T1000 (cell line): ENCODE results near the gene ACRV1.
A peak's percentile ranks its signal among the peaks of the same experiment; 100 is the strongest.
"Not testable (repeated sequence)": the region's sequence is repeated elsewhere in the genome, so short reads cannot be mapped to it uniquely, and the experiment has no call there.

Experiments used
- DNase-seq: peaks from one replicate; lab custom pipeline; 2025; ENCODE audit warnings: mixed read lengths; lab: John Stamatoyannopoulos, UW

The ACRV1 gene

DNA sequence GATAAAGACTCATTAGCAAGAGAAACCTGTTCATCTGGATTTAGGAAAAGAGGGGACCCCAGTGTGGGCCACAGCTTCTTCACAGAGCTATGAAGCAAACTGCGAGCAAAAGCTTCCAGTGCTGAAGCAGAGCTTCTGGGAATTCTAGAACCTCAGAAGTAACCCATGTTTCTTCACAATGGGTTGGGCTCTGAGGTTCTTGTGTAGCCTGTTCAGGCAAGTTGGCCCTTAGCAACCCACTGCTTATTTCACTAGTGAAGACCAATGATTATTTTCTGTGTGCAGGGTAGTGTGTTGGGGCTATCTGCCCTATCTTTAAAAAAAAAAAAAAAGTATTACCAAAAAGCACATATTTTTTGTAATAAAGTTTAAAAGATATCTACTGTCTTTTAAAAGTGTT lies at the start of gene ACRV1:
Gene ACRV1 (minus strand): TSS at position 101 of the 400 bp plus-strand sequence. CDS start 67 bp downstream, at position 34.
- DNase-seq: no peak

- DNase-seq: no peak
Observed at GRCh38 chr11:125728969-125729368, 48.3 kb upstream of the ACRV1 start.

DNA sequence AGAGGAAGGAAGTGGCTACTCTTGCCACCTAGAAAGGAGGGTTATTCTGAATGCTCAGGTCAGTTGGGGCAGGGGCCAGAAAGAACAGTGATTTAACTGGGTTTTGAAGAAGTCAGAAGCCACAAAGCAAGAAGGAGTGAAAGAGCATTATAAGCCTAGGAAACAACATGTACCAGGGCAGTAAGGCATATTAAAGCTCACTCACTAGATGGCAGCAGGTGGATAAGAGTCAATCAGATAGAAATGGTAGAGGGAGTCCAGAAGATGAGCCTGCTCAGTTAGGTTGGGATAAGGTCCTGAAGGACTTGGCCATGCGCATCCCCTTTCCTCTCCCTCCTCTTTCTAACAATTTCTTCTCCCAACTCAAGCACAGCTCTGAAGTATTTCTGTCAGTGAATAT lies 43.5 kb upstream of the ACRV1 start:
- DNase-seq: no peak

DNA sequence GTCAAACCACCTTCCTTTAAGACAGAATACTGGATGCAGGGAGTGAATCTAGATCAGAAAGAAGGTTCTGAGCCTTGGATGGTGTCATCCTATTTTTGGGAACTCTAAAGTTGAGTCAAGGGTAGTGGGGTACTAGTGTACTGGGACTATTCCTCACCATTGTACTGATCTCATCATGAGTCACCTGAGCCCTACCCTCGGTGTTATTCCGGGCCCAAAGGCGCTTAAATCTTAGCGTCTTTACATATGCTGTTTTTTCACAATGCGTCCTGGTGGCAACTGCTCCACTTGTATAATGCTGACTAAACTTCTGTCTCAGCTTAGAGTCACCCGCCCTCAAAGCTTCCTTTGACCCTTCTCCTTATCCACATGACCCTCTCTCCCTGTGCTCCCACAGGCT lies 40.1 kb upstream of the ACRV1 start:
- peak; percentile 8 for DNase-seq

DNA sequence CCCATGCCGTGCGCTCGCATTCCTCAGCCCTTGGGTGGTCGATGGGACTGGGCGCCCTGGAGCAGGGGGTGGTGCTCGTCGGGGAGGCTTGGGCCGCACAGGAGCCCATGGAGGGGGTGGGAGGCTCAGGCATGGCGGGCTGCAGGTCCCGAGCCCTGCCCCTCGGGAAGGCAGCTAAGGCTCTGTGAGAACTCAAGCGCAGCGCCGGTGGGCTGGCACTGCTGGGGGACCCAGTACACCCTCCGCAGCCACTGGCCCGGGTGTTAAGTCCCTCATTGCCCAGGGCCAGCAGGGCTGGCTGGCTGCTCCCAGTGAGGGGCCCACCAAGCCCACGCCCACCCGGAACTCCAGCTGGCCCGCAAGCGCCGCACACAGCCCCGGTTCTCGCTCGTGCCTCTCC lies 24.0 kb upstream of the ACRV1 start:
- not testable (repeated sequence) for DNase-seq

- no peak for DNase-seq
Observed at GRCh38 chr11:125701858-125702621, 21.4 kb upstream of the ACRV1 start.

- no peak for DNase-seq
Observed at GRCh38 chr11:125701018-125701610, 20.5 kb upstream of the ACRV1 start.

DNA sequence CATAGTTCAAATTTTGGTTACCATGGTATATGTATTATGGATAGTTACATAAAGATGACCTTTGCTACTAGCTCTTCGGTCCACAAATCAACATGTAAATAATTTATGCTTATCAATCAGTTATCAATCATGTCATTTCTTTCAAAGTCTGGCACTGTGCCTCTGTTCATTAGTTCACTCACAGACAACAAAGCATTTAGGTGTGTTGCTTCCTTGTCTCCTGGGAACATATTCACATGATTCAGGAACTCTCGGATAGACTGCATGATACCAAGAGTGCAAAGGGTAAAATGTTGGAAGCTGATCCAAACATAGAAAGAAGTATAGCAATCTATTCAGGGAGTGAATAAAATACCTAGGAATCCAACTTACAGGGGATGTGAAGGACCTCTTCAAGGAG lies 14.3 kb upstream of the ACRV1 start:
- no peak for DNase-seq

- no peak for DNase-seq
Observed at GRCh38 chr11:125692887-125693286, 12.2 kb upstream of the ACRV1 start.

DNA sequence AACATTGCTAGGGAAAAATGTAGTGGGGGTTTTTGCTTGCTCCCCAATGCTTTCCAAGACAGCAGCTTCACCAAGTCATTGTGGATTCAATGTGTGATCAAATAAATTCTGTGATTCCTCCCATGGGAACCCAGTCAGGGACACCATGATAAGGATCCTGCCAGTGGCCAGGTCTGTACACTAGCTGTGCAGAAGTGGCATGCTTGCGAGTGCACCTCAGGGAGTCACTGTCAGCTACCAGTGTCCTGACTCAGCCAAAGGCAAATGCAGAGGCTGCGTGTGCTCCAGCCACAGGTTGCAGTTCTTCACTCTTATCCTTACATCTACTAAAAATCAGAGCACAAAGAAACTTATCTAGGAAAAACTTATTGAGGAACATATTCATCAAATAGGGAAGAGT lies 9.4 kb upstream of the ACRV1 start:
- no peak for DNase-seq

DNA sequence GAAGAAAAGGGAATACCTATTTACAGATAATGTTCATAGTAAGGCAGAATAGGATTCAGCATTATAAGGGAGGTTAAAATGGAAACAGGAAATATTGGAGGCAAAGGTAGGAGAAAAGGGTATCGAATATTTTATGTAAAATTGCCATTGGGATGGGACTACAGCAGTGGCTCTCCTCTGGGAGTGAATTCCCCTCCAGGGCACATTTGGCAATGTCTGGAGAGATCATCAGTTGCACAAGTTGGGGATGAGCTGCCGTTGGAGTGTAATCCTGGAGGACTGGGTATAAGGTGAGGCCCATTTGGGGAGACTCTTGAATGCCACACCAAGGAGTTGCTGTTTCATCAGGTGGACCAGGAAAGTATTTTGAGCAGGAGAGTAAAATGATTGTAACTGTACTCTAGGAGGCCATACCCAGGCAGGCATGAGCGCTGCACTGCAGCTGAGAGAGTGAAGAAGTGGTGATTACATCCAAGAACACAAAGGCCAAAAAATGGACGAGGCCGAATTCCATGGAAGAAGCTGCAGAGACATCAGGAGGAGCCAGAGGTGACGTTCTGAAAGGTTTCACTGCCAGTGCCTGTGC lies 8.7 kb upstream of the ACRV1 start:
- DNase-seq: no peak

- no peak for DNase-seq
Observed at GRCh38 chr11:125688632-125689031, 8.0 kb upstream of the ACRV1 start.

DNA sequence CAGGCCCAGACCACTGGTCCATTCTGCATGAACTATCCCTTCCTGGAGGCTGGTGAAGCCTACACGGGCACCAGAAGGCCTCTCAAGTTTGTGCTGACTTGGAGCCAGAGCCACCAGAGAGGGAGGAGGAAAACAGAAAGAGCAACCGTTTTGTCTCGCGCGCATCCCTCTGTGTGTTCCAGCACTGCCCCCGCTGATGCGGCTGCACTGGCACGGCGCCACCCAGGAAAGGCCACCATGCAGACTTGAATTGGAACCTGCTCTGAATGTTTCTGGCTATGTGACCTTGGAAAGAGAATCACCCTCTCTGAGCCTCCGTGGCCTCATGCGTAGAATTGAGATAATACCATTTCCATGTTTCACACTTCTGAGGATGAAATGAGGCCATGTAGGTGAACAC lies 7.4 kb upstream of the ACRV1 start:
- no peak for DNase-seq

DNA sequence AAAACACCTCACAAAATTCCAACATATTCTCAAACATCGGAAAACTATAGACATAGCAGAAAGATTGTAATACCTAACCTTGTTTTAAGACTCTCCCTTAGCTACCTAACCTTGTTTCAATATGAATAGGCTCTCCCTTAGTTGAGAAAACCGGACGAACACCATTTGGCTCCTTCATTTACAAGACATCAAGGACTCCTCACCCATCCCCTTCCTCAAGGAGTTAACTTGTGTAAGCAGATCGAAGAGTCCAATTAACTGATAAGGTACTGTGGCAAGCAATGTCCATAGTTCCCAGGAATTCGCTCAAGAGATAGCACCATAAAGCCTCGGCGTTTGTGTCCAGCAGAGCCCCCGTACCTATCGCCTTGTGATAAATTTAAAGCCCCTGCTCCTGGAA lies 4.6 kb upstream of the ACRV1 start:
- DNase-seq: no peak

GRCh38 chr11:125679837-125680236 lies 810 bp downstream of the ACRV1 start:
- DNase-seq: no peak

DNA sequence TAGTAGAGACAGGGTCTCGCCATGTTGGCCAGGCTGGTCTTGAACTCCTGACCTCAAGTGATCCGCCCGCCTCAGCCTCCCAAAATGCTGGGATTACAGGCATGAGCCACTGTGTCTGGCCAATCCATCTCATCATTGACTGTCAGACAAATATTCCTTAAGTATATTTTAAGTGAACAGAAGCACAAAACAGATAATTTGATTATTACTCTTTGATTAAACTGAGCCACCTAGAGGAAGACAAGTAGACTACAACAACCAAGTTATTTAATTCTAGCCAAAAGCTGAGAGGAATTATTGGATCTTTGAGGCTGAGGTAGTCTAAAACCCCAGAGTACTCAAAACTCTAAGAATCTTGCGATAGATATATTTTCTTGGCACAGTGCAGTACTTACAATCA lies 1.2 kb downstream of the ACRV1 start:
- no peak for DNase-seq

- DNase-seq: no peak
Observed at GRCh38 chr11:125675196-125675595, 5.5 kb downstream of the ACRV1 start.

DNA sequence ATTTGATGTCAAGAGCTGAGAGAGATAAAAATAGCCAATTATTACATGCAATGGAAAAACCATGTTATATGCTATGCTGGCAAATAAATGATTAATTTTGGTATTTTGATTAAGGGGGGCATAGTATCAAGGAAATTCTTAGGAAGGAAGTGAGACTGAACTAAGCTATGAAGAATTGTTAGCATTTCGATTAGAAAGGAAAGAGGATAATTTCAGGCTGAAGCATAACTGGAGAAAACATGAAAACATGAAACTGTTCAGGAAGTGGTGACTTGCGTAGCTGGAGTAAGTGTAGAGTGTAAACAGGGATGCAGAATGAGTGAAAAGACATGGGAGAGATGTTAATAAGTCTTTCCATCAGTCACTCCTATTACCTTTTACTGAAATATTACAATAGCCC lies 6.4 kb downstream of the ACRV1 start:
- no peak for DNase-seq

GRCh38 chr11:125671561-125671960 lies 9.1 kb downstream of the ACRV1 start:
- no peak for DNase-seq

GRCh38 chr11:125670172-125670571 lies 10.5 kb downstream of the ACRV1 start:
- DNase-seq: no peak

GRCh38 chr11:125667151-125667550 lies 13.5 kb downstream of the ACRV1 start:
- no peak for DNase-seq

DNA sequence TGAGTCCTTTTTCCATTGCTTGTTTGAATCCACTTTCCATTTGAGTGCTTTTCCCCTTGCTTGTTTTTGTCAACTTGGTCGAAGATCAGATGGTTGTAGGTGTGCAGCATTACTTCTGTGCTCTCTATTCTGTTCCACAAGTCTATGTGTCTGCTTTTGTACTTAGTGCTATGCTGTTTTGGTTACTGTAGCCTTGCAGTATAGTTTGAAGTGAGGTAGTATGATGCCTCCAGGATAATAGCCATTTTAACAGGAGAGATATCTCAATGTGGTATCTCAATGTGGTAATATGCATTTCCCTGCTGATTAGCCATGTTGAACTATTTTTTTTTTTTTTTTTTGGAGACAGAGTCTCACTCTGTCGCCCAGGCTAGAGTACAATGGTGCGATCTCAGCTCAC lies 16.7 kb downstream of the ACRV1 start:
- no peak for DNase-seq

DNA sequence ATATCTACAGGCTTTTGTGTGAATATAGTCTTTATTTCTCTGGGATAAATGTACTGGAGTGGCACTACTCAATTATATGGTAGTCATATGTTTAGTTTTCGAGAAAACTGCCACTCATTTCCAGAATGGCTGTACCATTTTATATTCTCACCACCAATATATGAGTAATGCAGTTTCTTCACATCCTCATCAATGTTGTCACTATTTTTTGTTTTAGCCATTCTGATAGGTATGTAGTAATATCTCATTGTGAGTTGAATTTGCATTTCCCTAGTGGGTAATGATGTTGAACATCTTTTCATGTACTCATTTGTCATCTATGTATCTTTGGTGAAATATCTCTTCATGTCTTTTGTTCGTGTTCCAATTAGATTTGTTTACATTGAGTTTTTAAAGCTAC lies 18.0 kb downstream of the ACRV1 start:
- no peak for DNase-seq
